PFSK-1 (cell line): ENCODE measurements around the gene NDUFAF3.

Source experiments
- FOXP2 ChIP-seq: optimal IDR thresholded peaks from 2 replicates; pipeline ENCODE3; 2011; ENCODE audit warnings: borderline replicate concordance, control low read depth, inconsistent platforms; ENCODE audit not compliant: insufficient read depth; ENCODE audit errors: extremely low read length, extremely low read depth
- POLR2AphosphoS5 ChIP-seq: IDR thresholded peaks from 2 replicates; pipeline ENCODE4 v1.6.1; 2012; ENCODE audit warnings: low read depth, mild to moderate bottlenecking, control low read depth, low read length, moderate library complexity

DNA sequence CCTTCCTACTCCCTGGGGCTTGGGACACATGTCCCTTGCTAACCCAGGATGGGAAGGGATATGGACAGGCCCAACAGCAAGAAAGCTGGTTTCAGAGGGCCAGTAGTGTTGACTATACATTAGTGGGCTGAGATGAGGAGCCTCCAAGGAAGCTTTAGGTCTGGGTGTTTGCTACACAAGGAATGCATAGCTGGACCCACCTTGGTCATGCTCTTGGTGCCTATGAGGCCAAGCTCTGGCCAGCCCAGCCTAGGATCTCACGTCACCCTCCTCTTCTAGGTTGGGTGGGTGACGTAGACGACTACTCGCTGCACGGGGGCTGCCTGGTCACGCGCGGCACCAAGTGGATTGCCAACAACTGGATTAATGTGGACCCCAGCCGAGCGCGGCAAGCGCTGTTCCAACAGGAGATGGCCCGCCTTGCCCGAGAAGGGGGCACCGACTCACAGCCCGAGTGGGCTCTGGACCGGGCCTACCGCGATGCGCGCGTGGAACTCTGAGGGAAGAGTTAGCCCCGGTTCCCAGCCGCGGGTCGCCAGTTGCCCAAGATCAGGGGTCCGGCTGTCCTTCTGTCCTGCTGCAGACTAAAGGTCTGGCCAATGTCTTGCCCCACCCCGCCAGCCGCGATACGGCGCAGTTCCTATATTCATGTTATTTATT lies 15.4 kb upstream of the NDUFAF3 start:
- TF ChIP-seq FOXP2, result no peak
- no peak for TF ChIP-seq POLR2AphosphoS5
